ENCODE results near the gene ARHGEF12. TPM values are rescaled to one million over a fixed set of nuclear protein-coding genes. Genes with fewer than 3 reads are reported as not detected.
A peak's percentile ranks its signal among the peaks of the same experiment; 100 is the strongest.

The ARHGEF12 gene
- polyA plus RNA-seq, 2 of the 4 experiments (the other 2 are of a cell fraction), result 16.7 to 27.2 TPM

- CTCF ChIA-PET, result interaction anchor here (1.0 to 2.0 kb wide), 4 partner anchors 10 to 682 kb away, joined by 3 to 11 read pairs (median 4); no protein-coding TSS in a partner anchor
- H3K27ac ChIP-seq, result no peak overlapping the region
- H3K4me3 ChIP-seq, result no peak overlapping the region
- H3K4me1 ChIP-seq, result no peaks in the 10 kb centered on the region
- TF ChIP-seq ZNF302 (CRISPR knock-in tag; IDR thresholded peaks at IDR 0.05) (no peak), FOXS1 (CRISPR knock-in tag; IDR thresholded peaks at IDR 0.05) (no peak), HOXA7 (CRISPR knock-in tag; IDR thresholded peaks at IDR 0.05) (no peak), EP300 (IDR thresholded peaks at IDR 0.05) (no peak), EHMT2 (IDR thresholded peaks at IDR 0.05; ENCODE audit: low read depth) (no peak), GATA3 (IDR thresholded peaks at IDR 0.05; ENCODE audit: borderline replicate concordance) (no peak), SREBF2 (IDR thresholded peaks at IDR 0.05) (no peak), KDM1A (IDR thresholded peaks at IDR 0.05; ENCODE audit: low read depth) (no peak), KDM5A (IDR thresholded peaks at IDR 0.05) (no peak), RAD21 (conservative IDR thresholded peaks at IDR 0.05 in 1 of 2, IDR thresholded peaks at IDR 0.05 in 1 of 2) (no peak), ZSCAN20 (CRISPR knock-in tag; IDR thresholded peaks at IDR 0.05) (no peak), USF2 (IDR thresholded peaks at IDR 0.05) (no peak), ZC3H11A (IDR thresholded peaks at IDR 0.05) (no peak), POLR2A (IDR thresholded peaks at IDR 0.05; ENCODE audit: low read length) (no peak), JUN (IDR thresholded peaks at IDR 0.05) (no peak), CHD2 (IDR thresholded peaks at IDR 0.05; ENCODE audit: low read length, partially characterized antibody) (no peak), CBX2 (IDR thresholded peaks at IDR 0.05; ENCODE audit: borderline replicate concordance, low read depth) (no peak)
- H3K4me2 ChIP-seq, result no peak overlapping the region
- H3K9me3 ChIP-seq, result no peaks in the 10 kb centered on the region
- WGBS (ENCODE audit: missing lambda C conversion rate), result 93% methylated on average over 8 of the region's 22 CpGs
- DNase-seq (ENCODE audit: low read depth in 1 of 2, low spot score in 1 of 2) (peak; percentile 25 to 26), ATAC-seq (peak; percentile 46 to 55; a peak in 4 of 6 replicates), FAIRE-seq (no peak)
- POLR2A ChIA-PET, result no interaction called here
Measured at GRCh38 chr11:120512739-120513435, 176.7 kb downstream of the ARHGEF12 start.

GRCh38 chr11:120513436-120514315, 177.5 kb downstream of the ARHGEF12 start:
- no peak for ATAC-seq
- no peak for FAIRE-seq
- no peak overlapping the region for H3K27ac ChIP-seq
- TF ChIP-seq CBX2 (IDR thresholded peaks at IDR 0.05; ENCODE audit: borderline replicate concordance, low read depth), result no peak
- ChIA-PET POLR2A (no interaction called here), CTCF (interaction anchor here (0.7 to 2.0 kb wide), 5 partner anchors 11 to 681 kb away, joined by 3 to 11 read pairs (median 3); no protein-coding TSS in a partner anchor)
- WGBS (ENCODE audit: missing lambda C conversion rate), result 80% methylated on average over 14 of the region's 19 CpGs
- no peak for DNase-seq (ENCODE audit: low read depth in 1 of 2, low spot score in 1 of 2)
- no peaks in the 10 kb centered on the region for H3K9me3 ChIP-seq
- H3K4me2 ChIP-seq, result no peak overlapping the region
- no peak overlapping the region for H3K4me3 ChIP-seq
- H3K4me1 ChIP-seq, result no peaks in the 10 kb centered on the region

GRCh38 chr11:120514541-120515121, 178.4 kb downstream of the ARHGEF12 start:
- no peak for DNase-seq (ENCODE audit: low read depth in 1 of 2, low spot score in 1 of 2)
- Histone ChIP-seq H3K4me1 (no peaks in the 10 kb centered on the region), H3K4me2 (no peak overlapping the region), H3K4me3 (no peak overlapping the region), H3K9me3 (no peaks in the 10 kb centered on the region), H3K27ac (no peak overlapping the region)
- 63% methylated on average over 14 of the region's 14 CpGs for whole genome bisulfite sequencing (ENCODE audit: missing lambda C conversion rate)
- no peak for ATAC-seq
- ChIA-PET CTCF (interaction anchor here (0.7 to 2.0 kb wide), 2 partner anchors 171 to 287 kb away, joined by 3 to 11 read pairs; no protein-coding TSS in a partner anchor), POLR2A (no interaction called here)
- FAIRE-seq, result no peak
- no peak for TF ChIP-seq POLR2AphosphoS2 (conservative IDR thresholded peaks at IDR 0.05; ENCODE audit: low read length)
- no peak for TF ChIP-seq PHF8 (IDR thresholded peaks at IDR 0.05; ENCODE audit: borderline replicate concordance, low read depth)
- TF ChIP-seq EP300 (IDR thresholded peaks at IDR 0.05), result no peak
- TF ChIP-seq FOXS1 (CRISPR knock-in tag; IDR thresholded peaks at IDR 0.05), result no peak
- no peak for TF ChIP-seq REST (IDR thresholded peaks at IDR 0.05)
- TF ChIP-seq POLR2A (IDR thresholded peaks at IDR 0.05; ENCODE audit: low read length), result no peak
- TF ChIP-seq MYC (IDR thresholded peaks at IDR 0.05; ENCODE audit: borderline replicate concordance, low read length), result no peak
- no peak for TF ChIP-seq HES2 (IDR thresholded peaks at IDR 0.05)
- TF ChIP-seq TFCP2L1 (CRISPR knock-in tag; IDR thresholded peaks at IDR 0.05), result no peak
- TF ChIP-seq ATOH8 (CRISPR knock-in tag; IDR thresholded peaks at IDR 0.05; ENCODE audit: low read depth), result no peak
- TF ChIP-seq RFX5 (IDR thresholded peaks at IDR 0.05), result no peak
- TF ChIP-seq CHD4 (IDR thresholded peaks at IDR 0.05; ENCODE audit: borderline replicate concordance), result no peak
- no peak for TF ChIP-seq GATA3 (IDR thresholded peaks at IDR 0.05; ENCODE audit: borderline replicate concordance)
